HG03442 (cell line): ENCODE data around the gene SHISAL1.

Source experiments
- ATAC-seq: cut with Tn5 transposase; IDR thresholded peaks from one replicate; pipeline ENCODE4 v1.9.1; 2021; ENCODE audit warnings: mild to moderate bottlenecking, moderate library complexity; ENCODE audit not compliant: unreplicated experiment

The SHISAL1 gene

DNA sequence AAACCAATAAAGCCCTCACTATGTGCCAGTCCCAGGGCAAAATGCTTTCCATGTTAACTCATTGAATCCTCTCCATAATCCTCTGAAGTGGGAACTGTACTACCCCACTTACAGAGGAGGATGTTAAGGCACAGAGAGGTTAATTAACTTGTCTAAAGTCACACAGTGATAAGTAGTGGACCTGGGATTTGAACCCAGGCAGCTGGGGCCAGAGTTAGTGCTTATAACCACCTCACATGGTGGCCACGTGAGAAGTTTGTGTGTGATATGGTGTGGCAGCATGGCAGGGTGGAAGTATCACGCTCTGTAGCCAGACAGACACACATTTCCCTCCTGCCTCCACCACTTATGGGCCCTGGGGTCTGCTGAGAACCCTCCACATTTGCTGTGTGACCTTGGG, 115.5 kb downstream of the SHISAL1 start:
- no peak for ATAC-seq

DNA sequence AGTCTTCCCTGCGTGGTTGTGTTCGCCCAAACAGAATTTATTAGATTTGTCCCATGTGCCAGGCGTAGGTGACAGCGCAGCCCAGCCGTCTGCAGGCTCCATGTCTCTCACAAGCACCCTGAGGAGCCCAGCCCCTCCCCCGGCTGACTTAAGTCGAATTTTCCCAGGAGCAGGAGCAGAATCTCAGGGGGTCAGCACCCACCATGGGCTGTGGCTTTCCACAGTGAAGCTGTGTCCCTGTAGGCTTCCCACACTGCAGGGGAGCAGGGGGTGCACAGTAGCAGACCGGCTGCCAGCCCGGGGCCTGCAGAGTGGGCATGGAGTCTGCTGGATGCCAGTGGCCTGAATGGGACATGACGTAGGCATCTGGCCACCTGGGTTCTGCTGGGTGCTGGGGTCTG, 116.0 kb downstream of the SHISAL1 start:
- ATAC-seq: no peak

DNA sequence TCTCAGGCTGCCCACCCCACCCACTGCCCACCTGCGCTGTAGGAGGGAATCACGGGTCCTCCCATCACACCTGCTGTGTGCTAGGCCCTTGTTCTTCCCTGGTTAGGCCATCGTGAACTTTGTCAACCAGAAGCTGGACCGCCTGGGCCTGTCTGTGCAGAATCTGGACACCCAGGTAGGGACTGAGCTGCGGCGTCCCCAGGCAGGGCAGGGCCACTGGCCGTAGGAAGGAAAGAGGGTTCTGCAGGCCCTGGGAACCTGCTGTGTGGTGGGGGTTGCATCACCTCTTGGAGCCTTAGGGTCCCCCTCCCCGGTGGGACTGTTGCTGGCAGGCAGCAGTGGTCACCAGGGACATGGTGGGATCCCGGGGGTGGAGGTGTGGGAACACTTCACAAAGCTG, 116.5 kb downstream of the SHISAL1 start:
- no peak for ATAC-seq

DNA sequence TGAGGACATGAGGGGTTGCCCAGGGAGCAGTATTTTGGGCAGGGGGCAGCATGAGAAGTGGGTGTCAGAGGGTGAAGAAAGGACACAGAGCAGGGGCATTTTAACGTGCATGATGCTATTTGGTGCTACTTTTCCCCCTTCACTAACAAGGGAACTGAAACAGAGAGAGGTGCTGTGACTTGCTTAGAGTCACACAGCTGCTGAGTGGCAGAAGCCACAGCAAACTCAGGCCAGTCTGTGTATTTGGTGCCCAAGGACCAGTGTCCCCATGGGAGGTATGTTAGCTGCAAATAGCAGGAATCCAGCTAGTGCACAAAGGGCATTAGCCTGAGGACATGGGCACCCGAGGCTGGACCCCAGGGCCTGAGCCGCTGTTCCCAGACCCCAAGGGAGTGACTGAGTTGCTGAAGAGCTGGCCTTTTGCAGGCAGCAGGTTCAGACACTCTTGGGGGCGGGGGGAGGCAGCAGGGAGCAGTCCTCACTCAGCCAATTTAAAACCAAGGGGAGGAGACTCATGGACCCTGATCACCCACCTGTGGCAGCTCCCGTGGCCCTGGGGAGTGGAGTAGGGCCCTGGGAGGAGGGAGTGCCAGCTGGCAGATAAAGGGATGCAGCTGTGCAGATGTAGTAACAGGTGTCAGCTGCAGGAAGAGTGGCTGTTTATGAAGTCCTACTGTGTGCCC, 117.4 kb downstream of the SHISAL1 start:
- ATAC-seq: no peak

DNA sequence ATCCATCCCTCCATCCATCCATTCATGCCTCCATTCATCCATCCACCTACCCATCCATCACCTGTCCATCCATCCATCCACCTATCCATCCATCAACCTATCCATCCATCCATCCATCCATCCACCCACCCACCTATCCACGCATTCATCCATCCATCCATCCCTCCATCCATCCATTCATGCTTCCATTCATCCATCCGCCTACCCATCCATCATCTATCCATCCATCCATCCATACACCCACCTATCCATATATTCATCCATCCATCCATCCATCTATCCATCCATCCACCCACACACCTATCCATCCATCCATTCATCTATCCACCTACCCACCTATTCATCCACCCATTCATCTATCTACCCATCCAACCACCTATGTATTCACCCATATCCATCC, 118.2 kb downstream of the SHISAL1 start:
- no peak for ATAC-seq
